GM18858 (cell line): Measurements from ENCODE around the gene BCAR1.
"Not testable (repeated sequence)": the region's sequence is repeated elsewhere in the genome, so short reads cannot be mapped to it uniquely, and the experiment has no call there.

Experiments
- ATAC-seq: cut with Tn5 transposase; IDR thresholded peaks from one replicate; pipeline ENCODE4 v1.9.1; 2021; ENCODE audit not compliant: unreplicated experiment

BCAR1 gene

DNA sequence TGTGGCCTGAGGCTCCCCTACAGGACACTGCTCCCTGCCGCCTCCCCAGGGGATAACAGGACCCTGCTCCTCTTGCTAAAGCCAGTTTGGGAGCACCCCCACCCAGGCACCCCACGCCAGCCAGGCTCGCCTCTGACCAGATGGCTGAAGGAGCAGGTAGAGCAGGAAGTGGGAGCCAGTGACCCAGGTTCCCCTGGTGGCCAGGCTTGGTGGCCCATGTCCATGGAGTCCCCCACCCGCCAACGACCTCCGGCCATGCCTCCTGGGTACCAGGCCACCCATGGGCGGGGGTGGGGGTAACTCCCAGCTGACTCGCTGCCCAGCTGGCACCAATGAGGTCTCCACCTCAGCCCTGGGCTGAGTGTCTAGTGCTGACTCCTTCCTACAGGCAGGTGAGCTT, 10.0 kb downstream of the BCAR1 start:
- ATAC-seq: no peak

DNA sequence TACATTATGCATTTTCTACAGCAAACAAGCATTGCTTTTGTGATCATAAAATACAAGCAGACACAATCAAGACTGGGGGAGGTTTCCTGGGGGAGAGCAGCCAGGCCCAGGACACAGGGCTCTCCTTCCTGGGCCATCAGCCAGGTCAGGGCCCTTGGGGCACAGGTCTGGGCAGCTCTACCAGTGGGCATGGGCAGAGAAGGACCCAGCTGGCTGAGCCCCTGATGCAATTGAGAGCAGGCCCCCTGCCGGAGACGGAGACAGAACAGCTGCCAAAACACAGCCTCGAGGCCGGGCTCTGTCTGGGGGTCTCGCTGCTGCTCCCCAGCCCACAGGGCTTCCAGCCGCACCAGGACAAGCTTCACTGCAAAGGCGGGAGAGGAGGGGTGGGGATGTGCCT, 10.8 kb downstream of the BCAR1 start:
- not testable (repeated sequence) for ATAC-seq

DNA sequence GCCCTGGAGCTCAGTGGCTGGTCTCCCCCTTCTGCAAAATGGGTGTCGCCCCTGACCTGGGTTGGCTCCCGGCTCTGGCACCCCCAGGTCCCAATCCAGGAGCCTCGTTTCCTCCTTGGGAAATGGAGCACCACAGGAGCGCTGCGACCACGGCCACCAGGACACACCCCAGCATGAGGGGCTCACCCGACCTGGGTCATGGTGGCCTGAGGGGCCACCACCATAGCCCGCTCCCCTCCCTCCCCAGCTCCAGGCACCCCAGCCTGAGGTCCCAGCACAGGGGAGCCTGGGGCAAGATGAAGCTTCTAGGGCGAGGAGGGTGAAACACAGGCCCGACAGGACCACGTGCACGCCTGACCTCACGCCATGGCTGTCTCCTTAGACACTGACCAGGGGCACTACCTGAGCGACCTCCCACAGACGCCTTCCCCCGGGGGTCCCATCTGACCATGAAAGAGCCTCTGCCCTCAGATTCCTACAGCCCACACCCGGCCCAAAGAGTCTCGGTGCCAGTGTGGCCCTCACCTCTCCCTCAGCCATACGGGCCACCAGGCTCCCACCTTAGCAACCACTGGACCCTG, 11.8 kb downstream of the BCAR1 start:
- no peak for ATAC-seq

DNA sequence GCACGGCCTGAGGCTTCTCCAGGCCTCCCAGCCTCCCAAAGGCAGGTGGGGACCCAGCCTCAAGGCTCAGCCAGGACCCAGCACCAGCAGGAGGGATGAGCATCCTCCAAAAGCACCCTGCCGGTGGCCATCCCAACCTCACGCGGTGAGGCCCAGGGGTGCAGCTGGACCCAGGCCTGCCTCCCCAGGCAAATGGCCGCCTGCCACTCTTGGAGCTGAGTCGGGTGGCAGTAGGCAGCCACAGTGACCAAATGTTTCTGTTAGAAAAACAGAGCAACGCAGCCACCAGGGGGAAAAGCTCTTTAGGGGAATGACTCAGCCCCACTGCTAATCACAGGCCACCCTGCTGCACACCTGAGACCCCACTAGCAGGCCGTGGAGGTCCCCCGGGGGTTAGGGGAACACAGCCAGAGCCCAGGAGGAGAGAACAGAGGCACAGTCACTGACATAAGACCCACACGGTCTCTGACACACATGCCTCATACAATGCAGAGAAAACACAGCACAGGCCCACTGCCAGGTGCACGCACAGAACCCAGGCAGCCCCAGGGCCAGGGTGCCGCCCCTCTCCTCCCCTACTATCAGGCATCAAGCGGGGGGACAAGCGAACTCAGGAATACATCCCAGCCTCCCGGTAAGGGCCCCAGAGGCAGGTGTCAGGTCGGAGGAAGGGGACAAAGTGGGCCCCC, 12.4 kb downstream of the BCAR1 start:
- ATAC-seq: no peak

DNA sequence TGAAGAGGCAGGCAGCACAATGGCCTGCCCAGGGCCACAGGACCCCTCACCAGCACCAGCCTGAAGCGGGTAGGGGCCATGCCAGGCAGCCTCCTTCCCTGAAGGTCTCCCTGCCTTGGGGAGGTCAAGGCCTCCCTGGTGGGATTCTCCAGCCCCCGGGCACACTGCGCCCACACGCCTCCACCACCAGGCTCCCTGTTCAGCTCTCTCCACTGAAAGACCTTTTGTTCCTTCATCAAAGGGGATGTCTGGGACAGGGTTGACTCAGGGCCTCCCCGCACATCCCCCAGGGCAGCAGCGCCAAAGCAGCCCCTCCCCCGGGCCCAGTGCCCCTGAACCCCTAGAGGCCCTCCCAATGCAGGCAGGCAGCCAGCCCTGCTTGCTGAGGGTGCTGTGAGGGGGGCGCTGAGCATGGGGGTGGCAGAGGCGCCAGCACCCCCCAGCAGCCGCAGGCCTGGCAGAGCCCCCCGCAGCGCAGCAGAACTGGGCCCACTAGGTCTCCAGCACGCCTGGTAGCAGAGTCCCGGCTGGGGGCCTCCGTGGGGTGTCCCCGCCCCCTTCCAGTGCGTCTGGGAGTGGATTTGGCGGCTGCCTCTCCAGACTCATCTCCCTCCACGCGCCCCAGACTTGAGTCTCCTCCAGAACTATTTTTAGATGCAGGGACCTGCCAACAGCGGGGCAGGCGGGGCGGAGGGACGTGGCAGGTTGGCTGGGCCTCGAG, 13.1 kb downstream of the BCAR1 start:
- no peak for ATAC-seq

DNA sequence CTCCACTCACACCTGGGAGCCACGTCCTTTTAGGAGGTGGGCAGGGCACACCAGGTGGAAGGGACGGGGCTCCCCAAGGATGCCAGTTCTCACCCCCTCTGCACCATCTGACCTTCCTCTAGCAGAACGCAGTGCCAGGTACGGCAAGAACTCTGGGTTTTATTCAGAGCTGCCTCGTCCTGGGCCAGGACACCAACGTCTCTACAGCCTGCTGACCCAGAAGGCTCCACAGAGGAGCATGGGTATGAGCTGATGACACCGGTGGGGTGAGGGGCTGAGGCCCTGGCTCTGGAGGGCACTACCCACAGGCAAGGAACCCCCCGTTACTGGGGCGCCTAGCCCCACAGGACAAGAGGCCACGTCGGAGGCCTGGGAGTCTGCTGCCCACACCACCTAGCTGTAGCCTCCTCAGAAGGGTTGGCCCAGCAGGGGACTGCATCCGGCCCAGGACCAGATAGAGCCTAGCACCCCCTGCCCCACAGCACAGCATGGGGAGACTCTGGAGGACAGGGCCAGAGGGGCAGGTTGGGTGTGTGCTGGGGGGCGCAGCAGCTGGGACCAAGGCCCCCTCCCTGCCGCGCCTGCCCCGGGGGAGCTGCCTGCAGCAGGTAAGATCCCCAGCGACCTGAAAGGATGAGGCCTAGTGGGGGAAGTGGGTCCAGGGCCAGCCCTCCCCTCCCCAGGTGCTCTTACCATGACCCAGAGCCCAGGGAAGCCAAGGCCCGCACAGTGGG, 13.9 kb downstream of the BCAR1 start:
- ATAC-seq: no peak

DNA sequence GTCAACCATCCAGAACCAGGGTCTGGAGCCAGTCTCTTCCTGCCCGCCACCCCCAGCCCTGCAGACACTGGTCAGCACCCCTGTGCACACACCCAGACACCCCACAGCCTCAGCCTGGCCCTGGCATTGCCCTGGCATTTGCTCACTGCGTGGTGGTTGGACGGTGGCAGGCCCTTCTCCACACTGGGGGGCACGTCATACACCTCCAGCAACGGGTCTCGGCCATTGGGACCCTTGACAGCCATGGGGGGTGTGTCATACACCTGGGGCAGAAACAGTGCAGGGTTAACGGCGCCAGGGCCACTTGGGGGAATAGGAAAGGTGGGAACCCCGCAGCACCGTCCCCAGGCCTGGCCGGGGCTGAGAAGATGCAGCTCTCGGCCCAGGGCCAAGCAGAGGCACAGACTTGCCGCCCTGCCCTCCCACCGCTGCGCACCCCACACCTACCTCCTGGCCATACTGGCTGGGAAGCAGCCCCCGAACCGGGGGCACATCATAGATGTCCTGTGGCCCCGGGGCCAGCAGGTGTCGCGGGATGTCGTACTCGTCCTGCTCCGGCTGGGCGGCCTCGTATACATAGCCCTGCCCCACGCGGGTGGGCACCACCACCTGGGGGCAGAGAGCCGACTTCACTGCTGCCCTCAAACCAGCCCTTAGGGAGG, 14.6 kb downstream of the BCAR1 start:
- ATAC-seq: no peak

DNA sequence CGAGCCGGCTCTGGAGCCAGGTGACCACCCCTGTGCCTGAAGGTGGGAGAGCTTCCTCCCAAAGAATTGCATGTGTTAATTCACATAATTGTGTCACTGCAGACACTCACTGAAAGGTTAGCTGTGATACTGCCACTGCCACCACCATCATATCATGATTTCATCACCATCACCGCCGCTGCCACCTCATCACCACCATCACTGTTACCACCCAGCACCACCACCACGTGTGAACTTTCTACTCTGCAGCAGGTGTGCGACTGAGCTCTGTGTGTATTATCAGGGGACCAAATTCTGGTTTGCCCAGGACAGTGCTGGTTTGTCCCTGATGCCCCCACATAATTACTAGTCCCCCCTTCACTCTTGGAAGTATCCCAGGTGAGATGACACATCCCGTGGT, 15.2 kb downstream of the BCAR1 start:
- no peak for ATAC-seq

DNA sequence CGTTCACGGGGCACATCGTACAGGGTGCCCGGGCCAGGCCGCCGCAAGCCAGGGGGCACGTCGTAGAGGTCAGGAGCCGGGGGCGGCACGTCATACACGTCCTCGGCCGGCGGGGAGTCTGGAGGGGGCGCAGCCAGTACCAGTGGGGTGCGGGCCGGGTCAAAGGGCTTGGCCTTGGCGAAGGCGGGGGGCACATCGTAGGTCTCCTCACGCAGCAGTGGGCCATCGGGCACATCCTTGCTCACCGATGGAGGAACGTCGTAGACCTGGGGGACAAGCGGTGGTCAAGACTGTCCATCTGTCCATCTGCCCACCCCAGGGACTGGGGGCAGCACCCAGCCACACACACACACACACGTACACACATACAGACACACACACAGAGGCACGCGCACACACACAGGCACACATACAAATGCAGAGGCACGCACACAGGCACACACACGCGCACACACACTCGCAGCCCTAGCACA, 15.7 kb downstream of the BCAR1 start:
- ATAC-seq: no peak

DNA sequence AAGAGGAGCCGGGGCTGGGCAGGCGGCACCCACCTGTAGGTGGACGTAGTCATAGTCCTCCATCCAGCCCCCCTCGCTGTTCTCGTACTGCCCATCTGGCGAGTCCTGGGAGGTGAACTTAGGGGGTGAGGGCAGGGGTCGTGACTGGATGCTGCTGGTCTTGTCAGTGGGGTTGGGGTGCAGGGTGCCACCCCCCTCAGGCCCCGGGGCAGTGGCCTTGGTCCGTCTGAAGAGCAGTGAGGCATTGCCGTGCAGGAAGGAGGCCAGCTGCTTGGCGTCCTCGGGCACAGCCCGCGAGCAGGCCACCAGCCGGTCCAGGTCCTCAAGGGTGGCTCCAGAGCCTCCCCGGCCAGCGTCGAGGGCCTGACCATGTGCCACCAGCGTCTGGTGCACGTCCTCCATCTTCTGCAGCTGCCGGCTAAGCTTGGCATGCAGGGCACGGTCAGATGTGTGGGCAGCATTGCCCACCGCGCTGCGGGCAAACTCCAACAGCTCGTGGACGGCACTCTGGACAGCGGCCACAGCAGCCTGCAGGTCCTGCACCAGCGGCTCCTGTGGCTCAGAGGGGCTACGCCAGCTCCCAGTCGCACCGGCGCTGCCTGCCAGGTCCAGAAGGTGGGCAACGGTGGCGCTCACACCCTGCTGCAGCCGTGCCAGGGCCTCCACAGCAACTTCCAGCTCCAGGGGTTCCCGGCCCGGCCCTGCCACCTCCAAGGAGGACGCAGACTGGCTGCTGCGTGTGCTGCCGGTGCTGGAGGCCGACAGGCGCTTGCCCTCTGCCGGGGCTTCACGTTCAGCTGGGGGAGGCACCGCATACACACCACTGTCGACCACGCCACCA, 16.3 kb downstream of the BCAR1 start:
- ATAC-seq: no peak

DNA sequence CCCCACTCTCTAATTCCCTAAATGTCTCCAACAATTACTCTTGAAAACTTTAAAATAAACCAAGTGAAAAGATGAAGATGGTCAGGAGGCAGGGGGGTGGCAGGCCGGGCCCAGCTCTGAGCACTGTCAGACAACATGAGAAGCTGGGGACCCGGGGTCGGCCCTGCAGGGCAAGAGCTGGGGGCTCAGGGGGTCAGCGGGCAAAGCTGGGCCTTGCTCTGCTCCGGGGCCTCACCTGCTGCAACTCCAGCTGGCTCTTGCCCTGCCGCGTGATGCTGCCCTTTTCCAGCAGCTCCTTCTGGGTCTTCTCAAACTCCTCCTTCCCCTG, 17.8 kb downstream of the BCAR1 start:
- ATAC-seq: no peak

DNA sequence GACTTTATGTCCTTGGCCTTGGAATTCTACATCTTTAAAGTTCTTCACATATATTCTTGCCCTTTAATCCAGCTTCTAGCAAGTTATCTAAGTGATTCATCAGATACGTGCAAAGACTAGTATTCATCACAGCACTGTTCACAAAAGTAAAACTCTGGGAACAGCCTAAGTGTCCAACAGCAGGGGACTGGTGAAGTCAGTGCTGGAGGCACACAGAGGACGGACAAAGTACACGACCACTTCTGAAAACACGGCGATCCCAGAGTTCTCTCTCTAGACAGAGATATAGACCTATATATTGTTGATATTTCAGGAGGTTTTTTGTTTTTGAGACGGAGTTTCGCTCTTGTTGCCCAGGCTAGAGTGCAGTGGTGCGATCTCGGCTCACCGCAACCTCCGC, 19.9 kb downstream of the BCAR1 start:
- no peak for ATAC-seq

DNA sequence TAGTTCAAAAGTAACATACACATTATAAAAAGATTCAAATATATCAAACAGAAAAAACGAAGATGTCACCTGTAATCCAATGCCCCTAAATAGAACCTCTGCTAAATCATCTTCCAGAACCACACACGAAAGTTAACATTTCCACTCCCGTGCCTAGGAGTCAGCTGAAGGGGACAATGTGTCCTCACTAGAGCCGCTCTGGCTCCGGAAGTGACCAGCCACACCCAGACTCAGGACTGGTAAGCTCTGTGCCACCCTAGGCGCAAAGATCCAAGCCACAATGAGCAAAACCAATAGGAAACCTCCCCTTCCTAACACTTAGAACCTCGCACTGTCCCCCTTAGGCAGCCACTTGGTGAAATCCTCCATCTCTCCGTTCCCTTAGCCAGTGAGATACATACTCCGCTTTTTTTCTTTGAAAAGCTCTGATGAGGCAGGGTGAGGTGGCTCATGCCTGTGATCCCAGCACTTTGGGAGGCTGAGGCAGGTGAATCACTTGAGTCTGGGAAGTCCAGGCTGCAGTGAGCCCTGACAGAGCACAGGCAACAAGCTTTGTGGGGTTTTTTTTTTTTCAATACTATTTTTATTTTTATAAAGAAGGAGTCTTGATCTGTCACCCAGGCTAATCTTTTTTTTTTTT, 20.8 kb downstream of the BCAR1 start:
- ATAC-seq: no peak

DNA sequence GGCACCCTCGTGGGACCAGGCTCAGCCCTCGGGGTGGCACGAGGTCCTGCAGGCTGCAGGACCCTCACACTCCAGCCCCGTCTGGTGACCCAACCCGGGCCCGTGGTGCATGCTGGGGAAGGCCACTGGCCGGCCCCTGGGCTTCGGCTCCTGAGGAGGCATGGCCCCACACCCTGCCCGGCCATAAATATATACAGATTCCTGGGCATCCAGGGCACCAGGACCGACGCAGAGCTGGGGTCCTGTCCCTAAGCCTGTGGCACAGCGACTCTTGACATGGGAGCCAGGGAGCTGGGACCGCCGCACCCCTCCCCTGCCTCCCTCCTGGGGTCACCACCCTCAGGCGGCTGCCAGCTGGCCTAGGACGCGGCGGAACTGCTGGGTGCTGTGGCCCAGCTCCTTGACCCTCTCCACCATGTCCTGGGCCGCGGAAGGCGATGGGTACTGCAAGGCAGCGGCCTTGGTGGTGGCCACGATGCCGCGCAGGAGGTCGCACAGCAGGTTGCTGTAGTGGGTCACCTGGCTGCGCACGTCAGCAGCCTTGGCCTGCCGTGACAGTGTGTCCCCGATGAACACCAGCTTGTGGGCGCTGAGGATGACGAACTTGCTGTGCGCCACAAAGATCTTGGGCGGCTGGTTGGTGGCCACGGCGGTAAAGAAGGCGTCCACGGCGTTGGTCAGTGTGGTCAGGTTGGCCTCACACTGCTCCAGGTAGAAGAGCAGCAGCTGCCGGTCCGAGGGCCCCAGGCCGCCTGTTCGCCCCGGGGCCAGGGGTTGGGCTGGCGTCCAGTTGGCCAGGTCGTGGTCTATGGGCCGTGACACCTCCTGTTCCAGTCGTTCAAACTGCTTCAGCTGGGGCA, 22.0 kb downstream of the BCAR1 start:
- ATAC-seq: no peak

DNA sequence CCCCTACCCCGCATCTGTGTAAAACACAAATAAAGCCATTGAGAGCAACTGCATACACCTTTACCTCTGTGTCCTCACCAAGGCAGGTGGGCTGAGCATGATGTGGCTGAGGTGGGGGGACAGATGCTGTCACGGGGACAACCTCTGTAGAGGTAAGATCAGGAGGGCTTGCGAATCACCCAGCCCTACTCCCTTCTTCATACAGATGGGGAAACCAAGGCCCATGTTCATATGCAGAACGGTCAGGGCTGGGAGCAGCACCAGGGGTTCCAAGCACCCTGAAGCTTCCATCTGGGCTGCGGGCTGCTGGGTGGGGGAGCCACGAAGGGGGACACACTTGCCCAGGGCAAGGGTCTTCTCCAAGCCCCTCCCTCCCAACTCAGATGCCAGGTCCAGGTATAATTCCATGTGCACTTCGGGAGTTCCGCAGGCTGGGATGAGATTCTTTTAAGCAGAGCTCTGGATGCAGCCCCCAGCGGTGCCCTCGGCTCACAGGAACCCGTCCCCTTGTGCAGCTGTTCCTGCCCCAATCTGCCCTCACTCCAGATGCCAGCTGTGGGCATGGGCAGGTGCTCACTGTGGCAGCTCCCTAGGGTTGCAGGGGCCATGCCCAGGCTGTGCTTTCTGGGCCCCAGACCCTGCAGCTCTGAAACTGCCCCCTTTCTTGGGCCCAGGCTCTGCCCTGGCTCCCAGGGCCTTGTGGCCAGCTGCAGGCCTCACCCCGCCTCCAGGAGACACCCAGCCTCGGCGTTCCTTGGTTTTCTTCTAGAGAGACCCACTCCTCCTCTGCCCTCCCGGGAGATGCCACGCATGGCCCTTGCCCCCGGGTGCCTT, 23.1 kb downstream of the BCAR1 start:
- no peak for ATAC-seq

DNA sequence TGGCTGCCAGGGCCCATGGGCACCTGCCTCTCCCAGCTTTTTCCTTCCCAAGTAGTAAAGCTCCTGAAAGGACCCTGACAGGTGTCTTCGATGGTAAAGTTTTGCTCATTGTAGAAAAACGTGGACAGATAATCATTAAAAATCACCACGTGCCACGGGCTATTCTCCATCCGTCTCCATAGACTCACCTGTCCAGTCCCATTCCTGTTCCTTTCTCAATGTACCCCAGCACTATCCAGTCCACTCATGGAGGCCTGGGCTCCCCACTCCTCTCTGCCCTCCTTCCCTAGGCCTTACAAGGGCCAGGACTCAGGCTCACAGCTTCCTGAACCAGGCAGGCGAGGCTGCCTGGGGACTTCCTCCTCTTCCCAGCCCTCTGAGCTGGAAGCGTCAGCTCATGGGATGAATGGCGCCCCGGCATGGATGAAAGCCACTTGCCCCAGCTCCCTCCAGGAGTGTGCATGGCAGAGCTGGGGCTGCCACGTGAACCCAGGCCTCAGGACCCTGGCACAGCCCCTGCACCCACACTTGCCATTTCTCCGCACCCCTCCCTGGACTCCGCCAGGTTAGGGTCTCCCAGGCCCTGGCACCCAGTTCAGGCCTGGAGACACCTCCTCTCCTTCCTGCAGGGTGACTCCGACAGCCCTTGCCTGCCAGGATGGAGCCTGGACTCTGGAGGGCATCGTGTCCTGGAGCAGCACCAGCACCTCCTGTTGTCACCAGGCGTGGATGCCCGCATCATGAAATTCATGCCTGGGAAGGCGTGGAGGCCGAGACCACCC, 23.9 kb downstream of the BCAR1 start:
- no peak for ATAC-seq
